Central memory CD8-positive, alpha-beta T cell (primary cell): ENCODE measurements around the gene UNC93B1.
"Not testable (repeated sequence)": the region's sequence is repeated elsewhere in the genome, so short reads cannot be mapped to it uniquely, and the experiment has no call there.

ENCODE experiments used
- ATAC-seq: fragments of 150-1000 bp; cut with Tn5 transposase; replicated peaks from 2 replicates; pipeline ENCODE4 v1.10.0; 2022; ENCODE audit warnings: mild to moderate bottlenecking, moderate FRiP score, moderate number of reproducible peaks; ENCODE audit not compliant: poor library complexity, severe bottlenecking; ENCODE audit errors: extremely low read depth
- DNase-seq, 2 donors: peaks; one replicate each; pipeline ENCODE4 v3.0.0; 2021; ENCODE audit warnings: low spot score in 2 of 2
- H3K27ac Mint-ChIP-seq: one replicate; pipeline ENCODE4 v1.8.0; 2022; ENCODE audit warnings: low read depth, mild to moderate bottlenecking, moderate library complexity, mixed read lengths
- H3K27me3 Mint-ChIP-seq: one replicate; pipeline ENCODE4 v1.8.0; 2022; ENCODE audit warnings: mixed read lengths
- H3K36me3 Mint-ChIP-seq: one replicate; pipeline ENCODE4 v1.8.0; 2022; ENCODE audit warnings: mild to moderate bottlenecking, moderate library complexity, mixed read lengths; ENCODE audit not compliant: insufficient read depth
- H3K4me1 Mint-ChIP-seq: one replicate; pipeline ENCODE4 v1.8.0; 2022; ENCODE audit warnings: mixed read lengths
- H3K4me3 Mint-ChIP-seq: one replicate; pipeline ENCODE4 v1.8.0; 2022; ENCODE audit warnings: mild to moderate bottlenecking, moderate library complexity, mixed read lengths
- H3K9me3 Mint-ChIP-seq: one replicate; pipeline ENCODE4 v1.8.0; 2022; ENCODE audit warnings: mixed read lengths

The UNC93B1 gene

DNA sequence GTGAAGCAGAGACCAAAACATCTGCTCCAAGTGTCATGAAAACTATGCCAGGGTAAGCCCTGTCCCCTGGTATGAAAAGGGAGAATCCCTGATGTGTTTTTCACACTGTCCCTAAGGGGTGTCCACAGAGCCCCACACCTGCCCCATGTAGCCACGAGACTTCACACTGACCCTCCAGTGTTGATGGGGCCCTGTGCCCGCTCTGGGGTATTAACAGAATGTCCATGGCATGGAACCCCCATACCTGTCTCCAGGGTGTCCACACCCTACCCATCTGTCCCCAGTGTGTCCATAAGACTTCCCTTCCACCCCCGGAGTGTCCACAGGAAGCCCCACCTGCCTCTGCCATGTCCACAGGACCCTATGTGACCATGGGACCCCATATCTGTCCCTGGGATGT is 8.8 kb downstream of the UNC93B1 start:
- H3K36me3 Mint-ChIP-seq, H3K27ac Mint-ChIP-seq, H3K27me3 Mint-ChIP-seq, DNase-seq, H3K9me3 Mint-ChIP-seq, ATAC-seq, H3K4me3 Mint-ChIP-seq: not testable (repeated sequence)
- peaks cover 26% of the 10 kb centered on the region for H3K4me1 Mint-ChIP-seq

DNA sequence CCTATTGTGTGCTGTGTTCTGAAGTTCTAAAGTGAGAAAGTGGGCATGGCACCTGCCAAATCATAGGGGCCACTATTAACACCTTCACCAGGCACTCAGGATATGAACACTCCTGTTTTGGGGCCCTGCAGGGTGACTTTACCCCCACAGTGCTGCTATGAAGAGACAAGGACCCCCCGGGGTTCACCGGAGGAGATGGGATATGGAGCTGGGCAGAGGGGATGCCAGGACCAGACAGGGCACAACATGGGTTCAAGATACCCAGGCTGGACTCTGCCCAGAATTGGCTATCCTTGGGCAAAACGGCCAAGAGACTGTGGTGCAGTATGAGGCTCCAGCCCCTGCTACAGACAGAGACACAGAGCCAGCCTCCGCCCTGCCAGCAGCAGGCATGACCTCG is 9.5 kb downstream of the UNC93B1 start:
- H3K36me3 Mint-ChIP-seq, ATAC-seq, DNase-seq, H3K27me3 Mint-ChIP-seq, H3K4me3 Mint-ChIP-seq, H3K9me3 Mint-ChIP-seq, H3K27ac Mint-ChIP-seq: not testable (repeated sequence)
- H3K4me1 Mint-ChIP-seq = peaks cover 26% of the 10 kb centered on the region

- not testable (repeated sequence) for H3K27ac Mint-ChIP-seq, H3K36me3 Mint-ChIP-seq, H3K4me3 Mint-ChIP-seq, DNase-seq, H3K9me3 Mint-ChIP-seq, ATAC-seq, H3K27me3 Mint-ChIP-seq
- peaks cover 26% of the 10 kb centered on the region for H3K4me1 Mint-ChIP-seq
Measured at GRCh38 chr11:67993821-67994220, 10.1 kb downstream of the UNC93B1 start.

DNA sequence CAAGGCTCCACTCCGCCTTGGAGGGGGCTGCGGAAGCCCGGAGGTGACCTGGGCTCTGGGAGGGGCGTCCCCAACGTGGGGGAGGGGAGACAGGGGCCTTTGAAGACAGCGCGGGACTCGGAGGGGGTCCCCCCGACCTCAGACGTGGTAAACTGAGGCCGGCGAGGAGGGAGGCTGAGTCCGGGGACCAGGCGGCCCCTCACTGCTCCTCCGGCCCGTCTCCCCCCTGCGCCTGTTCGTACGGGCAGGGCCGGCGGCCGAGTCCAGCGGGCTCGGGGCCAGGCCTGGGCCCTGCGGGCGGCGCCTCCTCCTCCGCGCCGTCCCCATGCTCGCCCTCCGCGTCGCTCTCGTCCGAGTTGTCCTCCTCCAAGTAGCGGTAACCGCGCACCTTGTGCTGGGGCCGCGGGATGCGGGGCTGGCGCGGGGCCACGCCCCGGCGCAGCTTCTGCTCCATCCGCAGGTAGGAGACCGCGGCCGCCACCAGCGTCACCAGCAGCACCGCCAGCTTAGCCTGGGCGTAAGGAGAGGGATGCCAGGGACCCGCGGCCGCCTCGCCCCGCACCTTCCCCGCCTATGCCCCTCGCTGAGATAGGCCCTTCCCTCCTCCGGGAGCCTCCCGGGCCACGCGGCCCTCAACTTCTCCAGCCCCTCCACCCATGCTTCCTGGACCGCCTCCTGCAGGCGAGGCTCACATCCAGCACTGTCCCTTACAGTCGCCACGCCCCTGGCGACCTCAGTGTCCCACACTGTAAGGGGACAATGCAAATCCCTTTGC is 12.4 kb downstream of the UNC93B1 start:
- not testable (repeated sequence) for H3K27ac Mint-ChIP-seq, ATAC-seq, H3K27me3 Mint-ChIP-seq, H3K4me3 Mint-ChIP-seq, DNase-seq, H3K36me3 Mint-ChIP-seq, H3K4me1 Mint-ChIP-seq, H3K9me3 Mint-ChIP-seq

DNA sequence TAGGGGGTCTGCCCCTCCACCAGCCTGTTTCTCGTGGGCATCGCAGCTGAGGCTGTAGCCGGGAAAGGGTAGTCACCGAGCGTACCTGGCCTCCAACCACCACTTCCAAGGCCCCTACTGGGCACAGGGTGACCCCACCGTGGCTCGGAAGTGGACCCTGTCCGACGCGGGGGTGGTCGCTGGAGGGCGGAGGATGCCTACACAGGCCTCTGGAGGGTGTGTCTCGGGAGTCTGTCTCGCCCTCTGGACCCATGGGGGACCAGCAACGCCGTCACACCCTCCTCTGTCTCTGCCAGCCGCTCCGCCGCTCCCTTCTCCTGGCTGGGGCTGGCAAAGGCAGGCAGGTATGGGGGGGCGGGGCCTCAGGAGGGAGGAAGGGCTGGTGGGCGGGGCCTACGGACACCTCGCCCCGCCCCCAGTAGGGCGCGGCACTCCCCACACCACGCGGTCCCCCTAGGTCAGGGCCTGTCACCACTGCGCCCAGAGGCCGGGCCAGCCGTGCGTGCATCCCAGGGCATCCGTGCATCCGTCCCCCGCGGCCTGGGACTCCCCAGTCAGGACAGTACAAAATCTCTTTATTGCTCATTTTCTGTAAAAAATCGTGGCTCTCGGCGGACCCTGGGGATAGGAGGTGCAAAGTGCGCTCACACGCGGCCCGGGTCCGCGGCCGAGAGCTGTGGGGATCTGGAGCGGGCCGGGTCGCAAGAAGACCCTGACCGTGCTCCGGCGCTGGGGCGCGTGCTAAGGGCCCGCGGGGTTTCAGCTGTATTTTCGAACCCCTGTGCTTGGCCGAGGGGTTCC is 13.2 kb downstream of the UNC93B1 start:
- not testable (repeated sequence) for H3K27ac Mint-ChIP-seq, H3K4me1 Mint-ChIP-seq, H3K4me3 Mint-ChIP-seq, DNase-seq, H3K36me3 Mint-ChIP-seq, H3K27me3 Mint-ChIP-seq, ATAC-seq, H3K9me3 Mint-ChIP-seq

DNA sequence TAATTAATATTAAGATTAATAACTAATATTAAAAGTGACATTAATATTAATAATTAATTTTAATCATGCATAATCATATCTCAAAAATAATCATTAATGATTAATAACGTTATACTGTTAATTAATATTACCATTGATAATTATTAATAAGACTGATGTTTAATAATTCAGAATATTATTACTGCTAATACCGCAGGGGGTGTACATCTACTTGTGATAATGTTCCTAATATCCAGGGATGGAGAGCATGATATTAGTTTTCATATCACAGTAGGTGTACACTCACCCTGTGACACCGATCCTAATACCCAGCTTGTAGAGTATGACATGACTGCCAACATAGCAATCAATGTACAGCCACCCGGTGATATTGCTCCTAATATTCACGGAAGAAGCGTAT is 18.6 kb downstream of the UNC93B1 start:
- not testable (repeated sequence) for ATAC-seq, H3K4me1 Mint-ChIP-seq, H3K9me3 Mint-ChIP-seq, DNase-seq, H3K36me3 Mint-ChIP-seq, H3K4me3 Mint-ChIP-seq, H3K27ac Mint-ChIP-seq
- peaks cover 19% of the 10 kb centered on the region for H3K27me3 Mint-ChIP-seq

GRCh38 chr11:67983951-67984350 is 19.9 kb downstream of the UNC93B1 start:
- Mint-ChIP-seq H3K4me1 (no peaks in the 10 kb centered on the region), H3K9me3 (no peaks in the 10 kb centered on the region), H3K36me3 (no peaks in the 10 kb centered on the region), H3K27me3 (peaks cover 32% of the 10 kb centered on the region), H3K27ac (no peak overlapping the region), H3K4me3 (no peak overlapping the region)
- no peak for DNase-seq
- no peak for ATAC-seq

DNA sequence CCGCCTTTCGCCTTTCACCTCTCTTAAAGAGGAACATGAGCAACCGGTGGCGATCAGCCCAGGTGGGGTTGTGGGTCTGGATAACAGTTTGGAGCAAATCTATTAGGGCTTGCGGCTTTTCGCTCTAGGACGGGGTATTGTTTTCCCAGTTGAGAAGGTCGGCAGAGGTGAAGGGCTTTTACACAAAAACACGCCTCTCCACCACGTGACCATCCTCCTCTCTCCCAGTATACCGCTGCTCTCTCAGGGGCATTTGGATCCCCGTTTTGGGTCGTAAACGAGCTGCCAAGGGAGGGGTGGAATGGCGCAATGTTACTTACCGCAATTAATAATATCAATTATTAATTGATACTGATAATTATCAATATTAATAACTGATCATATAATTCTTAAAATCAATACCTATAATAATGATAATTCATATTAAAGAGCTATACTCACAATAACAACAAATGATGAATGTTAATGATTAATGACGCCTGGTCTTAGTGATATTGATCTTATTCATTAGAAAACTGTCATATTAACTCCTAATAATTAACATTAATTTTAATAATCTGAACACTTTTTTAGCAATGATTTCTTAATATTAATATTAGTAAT is 21.5 kb downstream of the UNC93B1 start:
- H3K4me1 Mint-ChIP-seq, H3K9me3 Mint-ChIP-seq, H3K4me3 Mint-ChIP-seq, H3K27ac Mint-ChIP-seq, H3K36me3 Mint-ChIP-seq, DNase-seq, ATAC-seq: not testable (repeated sequence)
- H3K27me3 Mint-ChIP-seq = peaks cover 44% of the 10 kb centered on the region

DNA sequence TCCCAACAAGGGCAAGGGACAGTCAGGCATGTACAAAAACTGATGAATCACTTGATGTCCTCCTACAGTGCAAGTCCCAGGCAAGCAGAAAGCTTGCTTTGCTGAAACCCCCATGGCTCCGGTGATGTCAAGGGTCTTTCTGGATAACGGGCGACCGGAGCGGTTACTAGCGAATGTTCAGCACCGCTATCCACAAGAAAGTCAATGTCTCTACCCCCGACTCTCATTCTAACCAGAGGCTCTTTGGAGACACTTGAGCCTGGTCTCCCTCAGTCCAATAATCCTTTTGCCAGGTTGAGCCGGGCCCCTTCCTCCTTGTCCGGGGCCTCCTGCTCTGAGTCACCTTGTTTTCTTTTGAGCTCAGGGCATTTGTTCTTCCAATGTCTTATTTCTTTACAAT is 22.7 kb downstream of the UNC93B1 start:
- H3K27me3 Mint-ChIP-seq = peaks cover 52% of the 10 kb centered on the region
- H3K36me3 Mint-ChIP-seq, H3K27ac Mint-ChIP-seq, H3K4me3 Mint-ChIP-seq, ATAC-seq, DNase-seq, H3K9me3 Mint-ChIP-seq, H3K4me1 Mint-ChIP-seq: not testable (repeated sequence)

DNA sequence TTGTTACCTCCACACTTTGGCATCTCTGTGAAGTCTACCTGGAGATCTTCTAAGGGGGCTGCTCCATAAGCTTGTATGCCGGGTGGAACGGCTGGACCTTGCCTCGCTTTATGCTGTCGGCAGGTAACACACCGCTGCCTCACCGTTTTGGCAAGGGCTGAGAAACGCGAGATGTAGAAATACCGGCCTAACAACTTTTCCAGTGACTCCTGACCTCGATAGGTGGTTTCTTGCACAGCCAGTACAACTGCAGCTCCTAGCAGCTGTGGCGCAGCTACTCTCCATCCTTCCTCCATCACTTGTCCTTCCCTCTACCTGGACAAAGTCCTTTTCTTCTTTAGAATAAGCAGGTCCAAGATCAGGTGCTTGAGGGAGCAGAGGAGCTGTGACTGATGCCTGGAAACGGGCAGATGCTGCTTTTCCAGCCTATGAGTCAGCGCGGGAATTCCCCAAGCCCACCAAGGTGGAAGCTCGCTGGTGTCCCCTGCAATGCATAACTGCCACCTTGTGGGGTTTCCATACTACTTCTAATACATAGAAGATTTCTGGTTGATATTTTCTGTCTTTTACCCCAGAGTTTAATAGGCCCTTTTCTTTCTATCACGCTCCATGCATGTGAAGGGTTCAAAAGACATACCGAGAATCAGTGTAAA is 25.0 kb downstream of the UNC93B1 start:
- H3K4me3 Mint-ChIP-seq, ATAC-seq, H3K4me1 Mint-ChIP-seq, DNase-seq, H3K27ac Mint-ChIP-seq, H3K9me3 Mint-ChIP-seq, H3K36me3 Mint-ChIP-seq: not testable (repeated sequence)
- peaks cover 56% of the 10 kb centered on the region for H3K27me3 Mint-ChIP-seq

GRCh38 chr11:67974746-67975145 is 29.2 kb downstream of the UNC93B1 start:
- not testable (repeated sequence) for H3K36me3 Mint-ChIP-seq, H3K4me3 Mint-ChIP-seq, H3K9me3 Mint-ChIP-seq, ATAC-seq, H3K27ac Mint-ChIP-seq, DNase-seq, H3K4me1 Mint-ChIP-seq
- peaks cover 69% of the 10 kb centered on the region for H3K27me3 Mint-ChIP-seq

GRCh38 chr11:67965830-67966348 is 38.0 kb downstream of the UNC93B1 start:
- H3K27me3 Mint-ChIP-seq = peaks cover 22% of the 10 kb centered on the region
- not testable (repeated sequence) for H3K36me3 Mint-ChIP-seq, H3K9me3 Mint-ChIP-seq, DNase-seq, H3K4me3 Mint-ChIP-seq, ATAC-seq, H3K4me1 Mint-ChIP-seq, H3K27ac Mint-ChIP-seq
